Measurements from ENCODE around the gene KNOP1. TPM values are rescaled to one million over a fixed set of nuclear protein-coding genes. Genes with fewer than 3 reads are reported as not detected.

The KNOP1 gene
- total RNA-seq, 2 experiments from 2014 or later = 19.7 to 33.2 TPM

- H3K9me2 ChIP-seq (ENCODE audit: insufficient read depth, low read length) = no peaks in the 10 kb centered on the region
- no peaks in the 10 kb centered on the region for H3K79me2 ChIP-seq (ENCODE audit: insufficient read depth, low read depth, low read length)
- POLR2A ChIA-PET = interaction anchor here (0.5 to 1.2 kb wide), 2 partner anchors 14 to 90 kb away, joined by 3 read pairs; no protein-coding TSS in a partner anchor
- H3K4me2 ChIP-seq (ENCODE audit: low read length) = no peak overlapping the region
- H3K9me3 ChIP-seq (ENCODE audit: low read length) = no peaks in the 10 kb centered on the region
- intact Hi-C loops (cut with micrococcal nuclease; ENCODE audit: unreplicated experiment) = no loop called here
- no TSS peak for BruUV-seq (replicated peaks)
- no peak for DNase-seq (ENCODE audit: low spot score)
- CTCF ChIA-PET (ENCODE audit: unreplicated experiment) = interaction anchor here (0.8 kb wide), 1 partner anchor 16 kb away, joined by 3 read pairs; no protein-coding TSS in a partner anchor
- H3K4me1 ChIP-seq (ENCODE audit: insufficient read depth, low read length, poor library complexity, severe bottlenecking) = no peaks in the 10 kb centered on the region
- H2AFZ ChIP-seq (ENCODE audit: low read length) = no peak overlapping the region
- H3K4me3 ChIP-seq (ENCODE audit: low read depth, low read length, poor library complexity, severe bottlenecking) = no peak overlapping the region
- no peak overlapping the region for H3K27ac ChIP-seq (ENCODE audit: low read depth, low read length, poor library complexity, severe bottlenecking)
- H4K20me1 ChIP-seq (ENCODE audit: insufficient read depth, low read length) = 0 out of 2 replicates have a peak, but pooled peaks cover 6% of the 10 kb centered on the region
- no peak for TF ChIP-seq CTCF (conservative IDR thresholded peaks at IDR 0.05; ENCODE audit: low read length)
- no peak for TF ChIP-seq EZH2phosphoT487 (IDR thresholded peaks at IDR 0.05; ENCODE audit: borderline replicate concordance, low read depth, low read length)
- H3K36me3 ChIP-seq (ENCODE audit: insufficient read depth, low read length) = peaks cover 66% of the 10 kb centered on the region
Measured at GRCh38 chr16:19698480-19699465, 19.3 kb downstream of the KNOP1 start.

- ChIA-PET POLR2A (interaction anchor here (0.5 to 2.2 kb wide), 3 partner anchors 9 to 89 kb away, joined by 3 to 7 read pairs (median 3); partner anchors contain the start of genes IQCK and KNOP1), CTCF (ENCODE audit: unreplicated experiment) (no interaction called here)
- DNase-seq (ENCODE audit: low spot score) = no peak
- H3K4me1 ChIP-seq (ENCODE audit: insufficient read depth, low read length, poor library complexity, severe bottlenecking) = no peaks in the 10 kb centered on the region
- 0 out of 2 replicates have a peak, but pooled peaks cover 6% of the 10 kb centered on the region for H4K20me1 ChIP-seq (ENCODE audit: insufficient read depth, low read length)
- no peak overlapping the region for H3K4me3 ChIP-seq (ENCODE audit: low read depth, low read length, poor library complexity, severe bottlenecking)
- no peak overlapping the region for H3K4me2 ChIP-seq (ENCODE audit: low read length)
- intact Hi-C loops (cut with micrococcal nuclease; ENCODE audit: unreplicated experiment) = no loop called here
- no peaks in the 10 kb centered on the region for H3K9me3 ChIP-seq (ENCODE audit: low read length)
- no peak for TF ChIP-seq CTCF (conservative IDR thresholded peaks at IDR 0.05; ENCODE audit: low read length)
- TF ChIP-seq EZH2phosphoT487 (IDR thresholded peaks at IDR 0.05; ENCODE audit: borderline replicate concordance, low read depth, low read length) = no peak
- no peak overlapping the region for H3K27ac ChIP-seq (ENCODE audit: low read depth, low read length, poor library complexity, severe bottlenecking)
- no peaks in the 10 kb centered on the region for H3K79me2 ChIP-seq (ENCODE audit: insufficient read depth, low read depth, low read length)
- no peaks in the 10 kb centered on the region for H3K9me2 ChIP-seq (ENCODE audit: insufficient read depth, low read length)
- H3K36me3 ChIP-seq (ENCODE audit: insufficient read depth, low read length) = peaks cover 60% of the 10 kb centered on the region
- no TSS peak for BruUV-seq (replicated peaks)
- no peak overlapping the region for H2AFZ ChIP-seq (ENCODE audit: low read length)
Measured at GRCh38 chr16:19697756-19698318, 20.2 kb downstream of the KNOP1 start.

Measured in OCI-LY7 (cell line).